Measurements from ENCODE around the gene ZNF688. TPM values are rescaled to one million over a fixed set of nuclear protein-coding genes. Genes with fewer than 3 reads are reported as not detected.

The ZNF688 gene
- total RNA-seq, 4 donors from 2014 or later, result 15.9 to 22.1 (median 20.8) TPM

DNA sequence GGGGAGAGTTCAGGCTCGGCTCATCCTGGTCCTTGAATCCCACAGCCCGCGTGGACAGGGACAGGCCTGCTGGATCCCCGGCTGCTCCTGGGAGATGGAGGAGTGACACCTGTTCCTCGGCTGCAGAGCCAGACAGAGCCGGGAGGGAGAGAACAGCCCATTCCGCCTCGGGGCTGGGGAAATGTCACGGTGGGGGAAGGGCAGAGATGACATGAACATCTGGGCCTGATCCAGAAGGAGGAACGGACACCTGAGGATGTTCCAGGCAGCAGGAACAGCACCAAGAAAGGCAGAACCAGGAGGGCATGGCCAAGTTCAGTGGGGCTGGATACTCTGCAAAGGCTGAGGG is 15.4 kb downstream of the ZNF688 start:
- Histone ChIP-seq H3K27ac (no peak overlapping the region), H3K9me3 (no peaks in the 10 kb centered on the region), H3K27me3 (no peaks in the 10 kb centered on the region), H3K4me1 (peaks cover 0 to 37% (median 11%) of the 10 kb centered on the region in 3 donors), H3K36me3 (peaks cover 0 to 44% of the 10 kb centered on the region in 2 donors), H3K4me3 (no peak overlapping the region)
- 31 to 33% methylated on average over 4 to 6 of the region's 10 CpGs for WGBS, 2 donors (ENCODE audit: low coverage in 1 of 2)
- ATAC-seq, result no peak
- TF ChIP-seq CTCF (IDR thresholded peaks at IDR 0.05) (no peak), POLR2A (IDR thresholded peaks at IDR 0.05) (no peak), EP300 (IDR thresholded peaks at IDR 0.05) (no peak), POLR2AphosphoS5 (IDR thresholded peaks at IDR 0.05) (no peak)

GRCh38 chr16:30555315-30556124 is 16.0 kb downstream of the ZNF688 start:
- no peak for ATAC-seq
- 80% methylated on average over 1 of the region's 69 CpGs; no CpG with 5 or more reads in 1 of the 2 donors for WGBS, 2 donors (ENCODE audit: low coverage in 1 of 2)
- Histone ChIP-seq H3K27ac (no peak overlapping the region), H3K4me1 (peaks cover 0 to 32% (median 11%) of the 10 kb centered on the region in 3 donors), H3K36me3 (peaks cover 0 to 44% of the 10 kb centered on the region in 2 donors), H3K4me3 (no peak overlapping the region), H3K27me3 (no peaks in the 10 kb centered on the region), H3K9me3 (no peaks in the 10 kb centered on the region)
- TF ChIP-seq POLR2AphosphoS5 (IDR thresholded peaks at IDR 0.05), result no peak
- no peak for TF ChIP-seq POLR2A (IDR thresholded peaks at IDR 0.05)
- TF ChIP-seq CTCF (IDR thresholded peaks at IDR 0.05), result no peak
- TF ChIP-seq EP300 (IDR thresholded peaks at IDR 0.05), result no peak

- ATAC-seq, result no peak
- no peaks in the 10 kb centered on the region for H3K27me3 ChIP-seq
- no peak overlapping the region for H3K27ac ChIP-seq
- H3K36me3 ChIP-seq, result peaks cover 0 to 44% of the 10 kb centered on the region in 2 donors
- H3K4me3 ChIP-seq, result no peak overlapping the region
- WGBS, 2 donors (ENCODE audit: low coverage in 1 of 2), result 83 to 92% methylated on average over 2 of the region's 18 CpGs
- H3K4me1 ChIP-seq, result peaks cover 0 to 31% (median 11%) of the 10 kb centered on the region in 3 donors
- TF ChIP-seq CTCF (IDR thresholded peaks at IDR 0.05) (no peak), EP300 (IDR thresholded peaks at IDR 0.05) (no peak), POLR2AphosphoS5 (IDR thresholded peaks at IDR 0.05) (no peak), POLR2A (IDR thresholded peaks at IDR 0.05) (no peak)
- H3K9me3 ChIP-seq, result no peaks in the 10 kb centered on the region
Measured at GRCh38 chr16:30554557-30555314, 16.8 kb downstream of the ZNF688 start.

- H3K4me3 ChIP-seq, result no peak overlapping the region
- no peak overlapping the region for H3K27ac ChIP-seq
- WGBS, 2 donors (ENCODE audit: low coverage in 1 of 2), result 85% methylated on average over 2 of the region's 2 CpGs; no CpG with 5 or more reads in 1 of the 2 donors
- peaks cover 0 to 23% (median 7%) of the 10 kb centered on the region in 3 donors for H3K4me1 ChIP-seq
- H3K36me3 ChIP-seq, result peaks cover 0 to 44% of the 10 kb centered on the region in 2 donors
- no peak for ATAC-seq
- no peaks in the 10 kb centered on the region for H3K9me3 ChIP-seq
- TF ChIP-seq EP300 (IDR thresholded peaks at IDR 0.05) (no peak), CTCF (IDR thresholded peaks at IDR 0.05) (no peak), POLR2AphosphoS5 (IDR thresholded peaks at IDR 0.05) (no peak), POLR2A (IDR thresholded peaks at IDR 0.05) (no peak)
- H3K27me3 ChIP-seq, result no peaks in the 10 kb centered on the region
Measured at GRCh38 chr16:30553393-30553899, 18.1 kb downstream of the ZNF688 start.
